K562 (cell line): Measurements from ENCODE around the gene PCBP3. TPM values are rescaled to one million over a fixed set of nuclear protein-coding genes. Genes with fewer than 3 reads are reported as not detected.

ENCODE experiments used
- ATAC-seq: fragments of 200-7000 bp; cut with Tn5 transposase; 3 replicates; pipeline ENCODE4 v1.9.1; 2020; ENCODE audit warnings: moderate library complexity
- BruUV-seq: library from RNA; stranded (reverse); fragments of 400-500 nt; replicated peaks from 2 replicates; lab custom pipeline; 2021; lab: Mats Ljungman, UMichigan
- CTCF ChIA-PET: fragments of 300-600 bp; formaldehyde crosslinking; extraction: SDS; loops from one replicate; lab custom pipeline; 2021; ENCODE audit warnings: low intra/inter-chr PET ratio; lab: Yijun Ruan, JAX
- POLR2A ChIA-PET: fragments of 300-600, 350-650 bp; sonication (Branson Sonifier 250); formaldehyde crosslinking; extraction: SDS; loops from one replicate; lab custom pipeline; 2021; ENCODE audit warnings: antibody characterized with exemption, inconsistent platforms; lab: Yijun Ruan, JAX
- DNase-seq, 4 experiments: peaks; one replicate each; pipeline versions ENCODE4 v3.0.0 to v3.0.0-alpha.2; 2011 to 2018; ENCODE audit warnings: low spot score in 3 of 4, mixed read lengths in 3 of 4; ENCODE audit errors: extremely low read depth in 1 of 4
- FAIRE-seq: peaks from 2 replicates; lab custom pipeline; 2011; peaks lifted over from hg19 to GRCh38; lab: Jason Lieb, UNC
- H2AFZ ChIP-seq: 2 replicates; pipeline ENCODE4 v1.6.0; 2011; ENCODE audit warnings: low read depth, low read length, control low read depth, inconsistent platforms
- H3K27ac ChIP-seq: fragments of 200-600 bp; 3 replicates; pipeline ENCODE4 v1.8.0; 2011; ENCODE audit warnings: low read depth, mild to moderate bottlenecking, control low read depth, inconsistent platforms, low read length, moderate library complexity, mixed read lengths; ENCODE audit errors: extremely low read depth
- H3K27me3 ChIP-seq, 2 experiments: fragments of 300-600 bp in 1 of 2; 2 replicates in 1 of 2; 3 replicates in 1 of 2; pipeline versions ENCODE4 v1.6.0 to v1.8.0; 2011; ENCODE audit warnings: inconsistent platforms in 2 of 2, low read length in 2 of 2, mild to moderate bottlenecking in 1 of 2, mixed read lengths in 1 of 2, moderate library complexity in 1 of 2; ENCODE audit not compliant: control insufficient read depth in 2 of 2, insufficient read depth in 2 of 2
- H3K36me3 ChIP-seq: fragments of 300-600 bp; 3 replicates; pipeline ENCODE4 v1.8.0; 2011; ENCODE audit warnings: mild to moderate bottlenecking, low read length, inconsistent platforms; ENCODE audit not compliant: control insufficient read depth, insufficient read depth
- H3K4me1 ChIP-seq, 2 experiments: fragments of 200-600 bp in 1 of 2; replicated peaks in 1 of 2; 2 replicates in 1 of 2; 3 replicates in 1 of 2; pipeline versions ENCODE4 v1.5.1 to v1.8.0; 2011; ENCODE audit warnings: inconsistent platforms in 2 of 2, low read length in 2 of 2, mild to moderate bottlenecking in 1 of 2, mixed read lengths in 1 of 2, moderate library complexity in 1 of 2; ENCODE audit not compliant: control insufficient read depth in 2 of 2, insufficient read depth in 2 of 2
- H3K4me2 ChIP-seq: 2 replicates; pipeline ENCODE4 v1.6.1; 2011; ENCODE audit warnings: low read length, control low read depth, inconsistent platforms, mixed read lengths; ENCODE audit not compliant: insufficient read depth
- H3K4me3 ChIP-seq: fragments of 200-600 bp; sonication (generic), shearing (Covaris generic); 2 replicates; pipeline ENCODE4 v1.5.1; 2016; ENCODE audit warnings: control low read depth, inconsistent platforms
- H3K79me2 ChIP-seq: fragments of 200-600 bp; 3 replicates; pipeline ENCODE4 v1.8.0; 2011; ENCODE audit warnings: low read length, inconsistent platforms; ENCODE audit not compliant: control insufficient read depth, insufficient read depth
- H3K9ac ChIP-seq, 2 experiments: 2 replicates each; pipeline versions ENCODE4 v1.6.0 to v1.6.1; 2011; ENCODE audit warnings: low read depth in 2 of 2, low read length in 2 of 2, control low read depth in 1 of 2, inconsistent platforms in 1 of 2, mild to moderate bottlenecking in 1 of 2, mixed read lengths in 1 of 2; ENCODE audit not compliant: insufficient read depth in 1 of 2
- H3K9me1 ChIP-seq: one replicate; pipeline ENCODE4 v1.6.0; 2011; ENCODE audit warnings: inconsistent platforms, mild to moderate bottlenecking, low read length, moderate library complexity; ENCODE audit not compliant: control insufficient read depth, insufficient read depth
- H3K9me3 ChIP-seq: replicated peaks from 2 replicates; pipeline ENCODE4 v1.5.1; 2011; ENCODE audit warnings: low read depth, low read length, inconsistent platforms; ENCODE audit not compliant: control insufficient read depth, insufficient read depth
- H4K20me1 ChIP-seq: replicated peaks from 2 replicates; pipeline ENCODE4 v1.6.1; 2011; ENCODE audit warnings: low read length, inconsistent platforms, mixed read lengths; ENCODE audit not compliant: control insufficient read depth, insufficient read depth
- ARID2 ChIP-seq: fragments of 450-650 bp; IDR thresholded peaks from 2 replicates; pipeline ENCODE4 v1.6.1; 2017; ENCODE audit warnings: antibody characterized with exemption, mild to moderate bottlenecking
- ATF6 ChIP-seq: sonication (generic); formaldehyde crosslinking; IDR thresholded peaks from 2 replicates; pipeline ENCODE4 v1.4.0; 2020; ENCODE audit warnings: mild to moderate bottlenecking, missing genetic modification reagents
- CREB1 ChIP-seq, 2 experiments: sonication (generic) in 1 of 2; formaldehyde crosslinking in 1 of 2; IDR thresholded peaks; 2 replicates each; pipeline versions ENCODE4 v1.6.1 to v1.8.0; 2012 to 2022; ENCODE audit warnings: inconsistent platforms in 1 of 2, mild to moderate bottlenecking in 1 of 2, missing genetic modification reagents in 1 of 2, moderate library complexity in 1 of 2
- ELK1 ChIP-seq: sonication (generic); formaldehyde crosslinking; IDR thresholded peaks from 2 replicates; pipeline ENCODE4 v1.8.1; 2022; ENCODE audit warnings: missing genetic modification reagents
- FOSL1 ChIP-seq: fragments of 200-800 bp; sonication (Bioruptor generic); conservative IDR thresholded peaks from 2 replicates; pipeline ENCODE4 v1.6.1; 2016; ENCODE audit warnings: missing genetic modification characterization, missing compliant biosample characterization
- GTF2A2 ChIP-seq: IDR thresholded peaks from 2 replicates; pipeline ENCODE4 v1.6.1; 2016; ENCODE audit warnings: mild to moderate bottlenecking, missing genetic modification characterization, missing compliant biosample characterization
- ILK ChIP-seq: fragments of 450-650 bp; IDR thresholded peaks from 2 replicates; pipeline ENCODE4 v1.6.1; 2016; ENCODE audit warnings: missing genetic modification characterization, low read depth, mild to moderate bottlenecking, missing compliant biosample characterization, moderate library complexity, borderline replicate concordance
- KAT7 ChIP-seq: sonication (generic); formaldehyde crosslinking; IDR thresholded peaks from 2 replicates; pipeline ENCODE4 v1.8.0; 2022; ENCODE audit warnings: missing genetic modification reagents, mild to moderate bottlenecking, borderline replicate concordance
- NEUROD1 ChIP-seq: fragments of 150-350 bp; IDR thresholded peaks from 2 replicates; pipeline ENCODE4 v1.6.1; 2014; ENCODE audit warnings: borderline replicate concordance, low read length, low read depth; ENCODE audit not compliant: partially characterized antibody
- SRSF7 ChIP-seq: fragments of 200-400 bp; formaldehyde crosslinking; optimal IDR thresholded peaks from 2 replicates; pipeline ENCODE3; 2017; ENCODE audit warnings: mild to moderate bottlenecking, low read depth, low read length
- TRIM24 ChIP-seq, 2 experiments: fragments of 450-650 bp; IDR thresholded peaks; 2 replicates each; pipeline ENCODE4 v1.6.1; 2016
- ZNF175 ChIP-seq: fragments of 200-800 bp; sonication (Bioruptor generic); IDR thresholded peaks from 2 replicates; pipeline ENCODE4 v1.6.1; 2016; ENCODE audit warnings: low read depth, mild to moderate bottlenecking, missing genetic modification characterization, missing compliant biosample characterization
- ZNF23 ChIP-seq: fragments of 250-450 bp; sonication (Bioruptor Pico); IDR thresholded peaks from 2 replicates; pipeline ENCODE4 v1.4.0; 2020; ENCODE audit warnings: mild to moderate bottlenecking
- ZNF354B ChIP-seq: fragments of 250-450 bp; sonication (Bioruptor Pico); IDR thresholded peaks from 2 replicates; pipeline ENCODE4 v1.4.0; 2020
- ZNF707 ChIP-seq: fragments of 250-450 bp; sonication (Bioruptor Pico); conservative IDR thresholded peaks from 2 replicates; pipeline ENCODE4 v1.8.0; 2022; ENCODE audit warnings: inconsistent platforms, mild to moderate bottlenecking, moderate library complexity
- WGBS: fragments of 100-300 bp; shearing (Covaris generic); methylation state at CpG from one replicate; pipeline ENCODE4 v1.1.6; 2016; ENCODE audit warnings: low coverage, mixed read lengths; ENCODE audit not compliant: insufficient coverage; ENCODE audit errors: missing lambda C conversion rate; 5-methylcytosine and 5-hydroxymethylcytosine counted together
- in situ Hi-C: fragments of 300-500 bp; cut with MboI; formaldehyde crosslinking; loops from 4 replicates; pipeline ENCODE4 v1.15.0; 2018; ENCODE audit warnings: inconsistent platforms, mixed read lengths
- intact Hi-C: fragments of 100-400 bp; cut with micrococcal nuclease; formaldehyde crosslinking; loops from 2 replicates; pipeline ENCODE4 v1.14.2; 2022
- polyA plus RNA-seq, 8 experiments: library from polyadenylated mRNA; depleted of rRNA in 4 of 8; stranded (reverse) in 5 of 8; unstranded in 3 of 8; fragments of >200 nt; fragmentation: Nextera tagmentation in 2 of 8; fragmentation: Illumina TruSeq in 1 of 8; extraction: Ambion mirVana in 2 of 8; extraction: Trizol in 1 of 8; gene quantifications; 2 replicates each; pipeline versions ENCODE4 v1.2.1 to v1.2.3, GENCODE V29; 2011 to 2014; ENCODE audit warnings: inconsistent platforms in 1 of 8, missing spikeins in 1 of 8
- total RNA-seq, 7 experiments: library from RNA; depleted of rRNA in 6 of 7; stranded (reverse); fragments of >200 nt in 6 of 7; fragmentation: Illumina TruSeq in 2 of 7; extraction: Trizol in 2 of 7; gene quantifications; 2 replicates each; pipeline versions ENCODE4 v1.2.1 to v1.2.3, GENCODE V29; 2011 to 2021; ENCODE audit warnings: low replicate concordance in 1 of 7
- TF ChIP-seq, protein P1 (sequence below): fragments of 450-650 bp; IDR thresholded peaks from 2 replicates; pipeline ENCODE4 v1.6.1; 2016; ENCODE audit warnings: mild to moderate bottlenecking
- TF ChIP-seq, protein P2 (sequence below): fragments of 250-450 bp; sonication (Bioruptor Pico); IDR thresholded peaks from 2 replicates; pipeline ENCODE4 v1.8.0; 2021; ENCODE audit warnings: moderate library complexity, mild to moderate bottlenecking, inconsistent platforms

PCBP3 gene
- total and polyA plus RNA-seq, 9 of the 15 experiments (the other 6 are each of a cell fraction or from before 2014, with no cell fraction given) = 0.18 TPM; not detected in 8

- POLR2A ChIA-PET = no interaction called here
- Histone ChIP-seq H3K9ac (no peak overlapping the region; a peak in 1 of 4 replicates), H3K4me2 (no peak overlapping the region), H2AFZ (no peak overlapping the region), H3K4me1 (peaks cover 0 to 7% of the 10 kb centered on the region in 2 experiments; a peak in 1 of 5 replicates), H3K9me3 (no peaks in the 10 kb centered on the region)
- in situ Hi-C loops = no loop called here
- intact Hi-C loops = no loop called here
- no peak for ATAC-seq
- TF ChIP-seq NEUROD1 (no peak), ELK1 (CRISPR knock-in tag) (no peak), KAT7 (CRISPR knock-in tag) (no peak), CREB1 (IDR thresholded peaks at IDR 0.05) (no peak), CREB1 (CRISPR knock-in tag; IDR thresholded peaks at IDR 0.05) (no peak), ZNF707 (CRISPR knock-in tag) (no peak), ZNF23 (CRISPR knock-in tag) (no peak), ZNF354B (CRISPR knock-in tag) (no peak), FOSL1 (no peak), ARID2 (no peak), ILK (tag) (no peak), TRIM24 (IDR thresholded peaks at IDR 0.05) (no peak), ATF6 (no peak), SRSF7 (no peak), ZNF175 (CRISPR knock-in tag) (no peak), GTF2A2 (tag) (no peak)
- TF ChIP-seq, protein P1, sequence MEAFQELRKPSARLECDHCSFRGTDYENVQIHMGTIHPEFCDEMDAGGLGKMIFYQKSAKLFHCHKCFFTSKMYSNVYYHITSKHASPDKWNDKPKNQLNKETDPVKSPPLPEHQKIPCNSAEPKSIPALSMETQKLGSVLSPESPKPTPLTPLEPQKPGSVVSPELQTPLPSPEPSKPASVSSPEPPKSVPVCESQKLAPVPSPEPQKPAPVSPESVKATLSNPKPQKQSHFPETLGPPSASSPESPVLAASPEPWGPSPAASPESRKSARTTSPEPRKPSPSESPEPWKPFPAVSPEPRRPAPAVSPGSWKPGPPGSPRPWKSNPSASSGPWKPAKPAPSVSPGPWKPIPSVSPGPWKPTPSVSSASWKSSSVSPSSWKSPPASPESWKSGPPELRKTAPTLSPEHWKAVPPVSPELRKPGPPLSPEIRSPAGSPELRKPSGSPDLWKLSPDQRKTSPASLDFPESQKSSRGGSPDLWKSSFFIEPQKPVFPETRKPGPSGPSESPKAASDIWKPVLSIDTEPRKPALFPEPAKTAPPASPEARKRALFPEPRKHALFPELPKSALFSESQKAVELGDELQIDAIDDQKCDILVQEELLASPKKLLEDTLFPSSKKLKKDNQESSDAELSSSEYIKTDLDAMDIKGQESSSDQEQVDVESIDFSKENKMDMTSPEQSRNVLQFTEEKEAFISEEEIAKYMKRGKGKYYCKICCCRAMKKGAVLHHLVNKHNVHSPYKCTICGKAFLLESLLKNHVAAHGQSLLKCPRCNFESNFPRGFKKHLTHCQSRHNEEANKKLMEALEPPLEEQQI = no peak
- TF ChIP-seq, protein P2, sequence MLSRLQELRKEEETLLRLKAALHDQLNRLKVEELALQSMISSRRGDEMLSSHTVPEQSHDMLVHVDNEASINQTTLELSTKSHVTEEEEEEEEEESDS (CRISPR knock-in tag) = no peak
- TF ChIP-seq, all 486 proteins: peak for 0
- no peak for FAIRE-seq
- no peak for DNase-seq
- Histone ChIP-seq H3K27me3 (peaks cover 31 to 64% of the 10 kb centered on the region in 2 experiments), H4K20me1 (peaks cover 3% of the 10 kb centered on the region; the same call in 1 of the 2 replicates), H3K79me2 (no peaks in the 10 kb centered on the region), H3K27ac (no peak overlapping the region), H3K9me1 (no peaks in the 10 kb centered on the region), H3K36me3 (no peaks in the 10 kb centered on the region), H3K4me3 (no peak overlapping the region)
- CTCF ChIA-PET = no interaction called here
- 5% methylated on average over 8 of the region's 9 CpGs for WGBS
- BruUV-seq = no TSS peak
Observed at GRCh38 chr21:45877821-45878469, 234.4 kb downstream of the PCBP3 start.
